Kidney (tissue), 14 donors: ENCODE results near the gene LY6G6D. TPM values are rescaled to one million over a fixed set of nuclear protein-coding genes. Genes with fewer than 3 reads are reported as not detected.

Experiments
- DNase-seq, 5 donors: peaks; one replicate each; pipeline ENCODE4 v3.0.0-alpha.2; 2013 to 2020
- FAIRE-seq: peaks from 2 replicates; lab custom pipeline; 2012; peaks lifted over from hg19 to GRCh38; lab: Jason Lieb, UNC
- H3K27ac ChIP-seq, 2 donors: one replicate each; pipeline ENCODE4 v1.7.0; 2013; ENCODE audit warnings: low read depth in 2 of 2, low read length in 2 of 2, inconsistent platforms in 1 of 2
- H3K27me3 ChIP-seq: one replicate; pipeline ENCODE4 v1.7.1; 2013; ENCODE audit warnings: low read length, inconsistent platforms; ENCODE audit not compliant: control insufficient read depth, insufficient read depth
- H3K36me3 ChIP-seq, 3 donors: one replicate each; pipeline versions ENCODE4 v1.7.0 to v1.7.1; 2013; ENCODE audit warnings: low read length in 3 of 3, control low read depth in 1 of 3, inconsistent platforms in 1 of 3; ENCODE audit not compliant: insufficient read depth in 3 of 3, control insufficient read depth in 2 of 3
- H3K4me1 ChIP-seq, 3 donors: one replicate each; pipeline versions ENCODE4 v1.7.0 to v1.7.1; 2013; ENCODE audit warnings: low read length in 3 of 3, inconsistent platforms in 1 of 3, low read depth in 1 of 3; ENCODE audit not compliant: control insufficient read depth in 2 of 3, insufficient read depth in 2 of 3
- H3K4me3 ChIP-seq, 3 donors: one replicate each; pipeline versions ENCODE4 v1.7.0 to v1.8.1; 2013; ENCODE audit warnings: low read length in 3 of 3, control low read depth in 1 of 3, inconsistent platforms in 1 of 3
- H3K9ac ChIP-seq, 3 donors: one replicate each; pipeline versions ENCODE4 v1.7.0 to v1.7.1; 2013; ENCODE audit warnings: low read length in 3 of 3, control low read depth in 1 of 3, inconsistent platforms in 1 of 3
- H3K9me3 ChIP-seq, 3 donors: one replicate each; pipeline versions ENCODE4 v1.7.0 to v1.7.1; 2013; ENCODE audit warnings: low read length in 3 of 3, control low read depth in 1 of 3, inconsistent platforms in 1 of 3; ENCODE audit not compliant: control insufficient read depth in 2 of 3, insufficient read depth in 1 of 3
- intact Hi-C: fragments of 100-400 bp; cut with DNase I; formaldehyde crosslinking; loops from one replicate; pipeline ENCODE4 v1.11.1; 2022
- polyA plus RNA-seq: library from polyadenylated mRNA; stranded (reverse); fragments of 350-450 nt; fragmentation: Illumina TruSeq; extraction: RNeasy Lipid Tissue Mini Kit (QIAGEN cat#74804); gene quantifications from one replicate; pipeline ENCODE4 v1.2.3, GENCODE V29; 2014; ENCODE audit warnings: low read depth, low replicate concordance; ENCODE audit not compliant: insufficient read depth
- total RNA-seq: library from RNA; stranded (reverse); fragmentation: NEBNext Ultra II Directional; extraction: Animal tissue kit (Norgen Biotek cat#: 25700); gene quantifications from one replicate; pipeline ENCODE4 v1.2.1, GENCODE V29; 2021
- TF ChIP-seq, protein P1 (sequence below): IDR thresholded peaks from 3 replicates; pipeline ENCODE4 v1.5.1; 2012; ENCODE audit warnings: mild to moderate bottlenecking, moderate library complexity, borderline replicate concordance; ENCODE audit not compliant: insufficient read depth; ENCODE audit errors: extremely low read depth
- donor health status: control.
- donor health status: control.
- donor health status: control.
- donor health status: control.
- donor health status: control.
- donor health status: DM: yes; HTN: yes; CAD: no.
- donor health status: Normal renal cell carcinoma (clear cell type).

The LY6G6D gene
- total and polyA plus RNA-seq, 2 donors from 2014 or later = not detected

DNA sequence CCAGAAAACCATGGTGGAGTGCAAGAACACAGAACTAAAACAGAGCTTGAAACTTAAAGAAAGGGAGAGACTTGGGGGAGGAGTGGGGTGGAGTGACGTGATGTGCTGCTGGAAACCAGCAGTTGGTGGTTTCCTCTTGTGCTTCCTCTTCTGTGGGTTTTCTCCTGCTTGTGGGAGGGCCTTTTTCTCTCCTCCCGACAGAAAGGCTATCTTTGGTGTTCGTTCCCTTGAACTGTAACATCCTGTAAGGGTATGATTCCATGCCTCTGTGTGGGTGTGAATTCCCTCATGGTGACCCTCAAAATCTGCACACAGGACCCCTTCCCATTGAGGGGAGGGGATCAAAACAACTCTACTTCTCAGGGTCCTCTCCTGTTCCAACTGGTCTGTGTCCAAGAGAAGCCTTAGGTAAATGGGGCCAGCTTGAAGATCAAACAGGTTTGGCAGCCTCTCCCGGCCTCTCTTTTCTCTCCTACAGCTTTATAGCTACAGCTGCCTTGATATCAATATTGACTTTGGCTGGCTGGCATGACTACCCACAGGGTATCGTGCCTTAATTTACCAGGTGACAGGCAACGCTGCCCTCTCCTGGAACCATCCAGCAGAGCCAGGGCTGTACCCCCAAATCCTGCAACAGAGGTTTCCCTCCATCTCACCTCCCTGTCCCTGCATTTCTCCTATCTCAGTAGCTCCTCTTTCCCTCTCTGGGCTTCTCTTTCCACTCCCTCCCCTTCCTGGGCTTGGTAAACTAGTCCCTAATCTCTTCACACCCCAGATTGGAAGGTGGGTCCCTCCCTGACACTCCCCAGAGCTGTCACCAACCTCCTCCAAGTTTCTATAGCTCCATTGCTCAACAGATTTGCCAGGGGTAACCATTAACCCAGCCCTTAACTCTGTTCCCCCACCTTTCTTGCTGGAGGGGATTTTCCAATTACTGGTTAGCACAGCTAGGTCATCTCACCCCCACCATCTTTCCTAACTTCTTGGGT lies 23.1 kb downstream of the LY6G6D start:
- Histone ChIP-seq H3K4me3 (peak overlapping the region; percentile 12 to 47 (median 35)), H3K27me3 (no peaks in the 10 kb centered on the region), H3K4me1 (peaks cover 10 to 34% (median 32%) of the 10 kb centered on the region in 3 donors), H3K9ac (peak overlapping the region in 2 of 3 donors; percentile 31 to 62), H3K9me3 (no peaks in the 10 kb centered on the region), H3K36me3 (peaks cover 0 to 7% (median 2%) of the 10 kb centered on the region in 3 donors), H3K27ac (peak overlapping the region; percentile 87 to 92)
- no peak for FAIRE-seq
- intact Hi-C loops = no loop called here
- peak; percentile 46 to 93 (median 78) for DNase-seq
- TF ChIP-seq, protein P1, sequence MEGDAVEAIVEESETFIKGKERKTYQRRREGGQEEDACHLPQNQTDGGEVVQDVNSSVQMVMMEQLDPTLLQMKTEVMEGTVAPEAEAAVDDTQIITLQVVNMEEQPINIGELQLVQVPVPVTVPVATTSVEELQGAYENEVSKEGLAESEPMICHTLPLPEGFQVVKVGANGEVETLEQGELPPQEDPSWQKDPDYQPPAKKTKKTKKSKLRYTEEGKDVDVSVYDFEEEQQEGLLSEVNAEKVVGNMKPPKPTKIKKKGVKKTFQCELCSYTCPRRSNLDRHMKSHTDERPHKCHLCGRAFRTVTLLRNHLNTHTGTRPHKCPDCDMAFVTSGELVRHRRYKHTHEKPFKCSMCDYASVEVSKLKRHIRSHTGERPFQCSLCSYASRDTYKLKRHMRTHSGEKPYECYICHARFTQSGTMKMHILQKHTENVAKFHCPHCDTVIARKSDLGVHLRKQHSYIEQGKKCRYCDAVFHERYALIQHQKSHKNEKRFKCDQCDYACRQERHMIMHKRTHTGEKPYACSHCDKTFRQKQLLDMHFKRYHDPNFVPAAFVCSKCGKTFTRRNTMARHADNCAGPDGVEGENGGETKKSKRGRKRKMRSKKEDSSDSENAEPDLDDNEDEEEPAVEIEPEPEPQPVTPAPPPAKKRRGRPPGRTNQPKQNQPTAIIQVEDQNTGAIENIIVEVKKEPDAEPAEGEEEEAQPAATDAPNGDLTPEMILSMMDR = no peak

DNA sequence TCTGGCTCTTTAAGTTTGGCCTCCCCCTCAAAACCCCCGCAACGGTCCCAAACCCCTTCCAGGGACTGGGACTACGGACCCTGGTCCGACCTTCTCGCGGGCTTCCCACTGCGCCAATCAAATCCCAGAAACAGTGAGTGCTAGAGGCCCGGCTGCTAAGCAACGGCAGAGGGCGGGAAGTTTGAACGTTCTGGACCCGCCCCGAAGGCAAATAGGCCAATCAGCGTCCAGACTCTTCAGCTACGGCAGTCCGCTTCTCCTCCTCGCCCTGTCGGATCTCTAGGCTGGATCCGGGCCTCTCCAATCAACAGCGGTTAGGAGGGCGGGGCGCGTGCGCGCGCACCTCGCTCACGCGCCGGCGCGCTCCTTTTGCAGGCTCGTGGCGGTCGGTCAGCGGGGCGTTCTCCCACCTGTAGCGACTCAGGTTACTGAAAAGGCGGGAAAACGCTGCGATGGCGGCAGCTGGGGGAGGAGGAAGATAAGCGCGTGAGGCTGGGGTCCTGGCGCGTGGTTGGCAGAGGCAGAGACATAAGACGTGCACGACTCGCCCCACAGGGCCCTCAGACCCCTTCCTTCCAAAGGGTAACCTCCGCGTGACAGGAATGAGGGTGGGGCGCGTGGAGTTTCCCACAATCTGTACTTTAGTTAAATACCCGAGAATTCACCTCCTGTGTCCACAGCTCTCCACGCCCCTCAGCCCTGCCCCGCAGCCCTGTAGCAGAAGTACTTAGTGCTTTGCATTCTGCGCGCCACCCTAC lies 24.7 kb downstream of the LY6G6D start, which contains the start of gene MSH5:
TSS of gene MSH5 (plus strand) at position 367 of the 758 bp plus-strand sequence. CDS start 462 bp downstream, outside the sequence.
- Histone ChIP-seq H3K4me1 (peaks cover 10 to 32% (median 27%) of the 10 kb centered on the region in 3 donors), H3K9ac (peak within 1 kb of the TSS; percentile 60 to 80 (median 78)), H3K36me3 (peaks cover 0 to 2% (median 0%) of the 10 kb centered on the region in 3 donors), H3K27ac (peak within 1 kb of the TSS; percentile 92 to 93), H3K4me3 (peak within 1 kb of the TSS; percentile 74 to 93 (median 88)), H3K27me3 (no peaks in the 10 kb centered on the region), H3K9me3 (no peaks in the 10 kb centered on the region)
- peak; percentile 76 for FAIRE-seq
- TF ChIP-seq, protein P1 = no peak
- intact Hi-C loops = no loop called here
- peak; percentile 98 to 100 (median 100) for DNase-seq

DNA sequence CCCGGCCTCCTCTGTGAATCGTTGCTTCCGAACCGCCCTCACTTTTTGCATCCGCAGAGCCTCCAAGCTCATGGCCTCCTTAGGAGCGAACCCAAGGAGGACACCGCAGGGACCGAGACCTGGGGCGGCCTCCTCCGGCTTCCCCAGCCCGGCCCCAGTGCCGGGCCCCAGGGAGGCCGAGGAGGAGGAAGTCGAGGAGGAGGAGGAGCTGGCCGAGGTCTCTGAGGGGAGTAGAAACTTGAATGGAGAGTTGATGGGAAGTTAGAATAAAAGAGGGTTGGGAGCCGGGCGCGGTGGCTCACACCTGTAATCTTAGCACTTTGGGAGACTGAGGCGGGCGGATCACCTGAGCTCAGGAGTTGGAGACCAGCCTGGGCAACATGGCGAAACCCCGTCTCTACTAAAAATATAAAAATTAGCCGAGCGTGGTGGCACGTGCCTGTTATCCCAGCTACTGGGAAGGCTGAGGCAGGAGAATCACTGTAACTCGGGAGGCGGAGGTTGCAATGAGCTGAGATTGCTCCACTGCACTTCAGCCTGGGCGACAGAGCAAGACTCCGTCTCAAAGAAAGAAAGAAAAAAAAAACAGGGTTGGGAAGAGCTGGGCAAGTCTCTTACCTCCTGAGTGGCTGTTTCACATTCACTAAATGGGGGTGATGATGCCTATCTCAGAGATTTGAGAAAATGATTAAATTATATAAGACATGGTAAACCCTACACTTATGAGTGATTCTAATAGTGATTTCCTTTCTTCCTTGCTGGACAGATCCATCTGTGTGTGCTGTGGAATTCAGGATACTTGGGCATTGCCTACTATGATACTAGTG lies 25.5 kb downstream of the LY6G6D start:
- DNase-seq = peak in 2 of 5 donors; percentile 38 to 47
- TF ChIP-seq, protein P1 = no peak
- Histone ChIP-seq H3K27ac (peak overlapping the region; percentile 92 to 93), H3K36me3 (peaks cover 0 to 2% (median 0%) of the 10 kb centered on the region in 3 donors), H3K27me3 (no peaks in the 10 kb centered on the region), H3K9ac (peak overlapping the region; percentile 37 to 80 (median 60)), H3K9me3 (no peaks in the 10 kb centered on the region), H3K4me1 (peaks cover 10 to 32% (median 27%) of the 10 kb centered on the region in 3 donors), H3K4me3 (peak overlapping the region; percentile 74 to 93 (median 88))
- no peak for FAIRE-seq
- intact Hi-C loops = no loop called here
